ENCODE measurements around the gene LRRC10B.
A peak's percentile ranks its signal among the peaks of the same experiment; 100 is the strongest.

The LRRC10B gene

GRCh38 chr11:61487342-61488025 lies 21.1 kb upstream of the LRRC10B start:
- DNase-seq = no peak

- peak; percentile 89 for DNase-seq
Observed at GRCh38 chr11:61488651-61489291, 19.8 kb upstream of the LRRC10B start.

GRCh38 chr11:61489833-61490721 lies 18.5 kb upstream of the LRRC10B start:
- peak; percentile 80 for DNase-seq

GRCh38 chr11:61491736-61492395 lies 16.7 kb upstream of the LRRC10B start:
- no peak for DNase-seq

GRCh38 chr11:61494381-61494961 lies 14.1 kb upstream of the LRRC10B start:
- no peak for DNase-seq

- peak; percentile 87 for DNase-seq
Observed at GRCh38 chr11:61495801-61496601, 12.5 kb upstream of the LRRC10B start.

GRCh38 chr11:61496602-61497400 lies 11.7 kb upstream of the LRRC10B start:
- DNase-seq = no peak

GRCh38 chr11:61497473-61497872 lies 11.1 kb upstream of the LRRC10B start:
- no peak for DNase-seq

- DNase-seq = no peak
Observed at GRCh38 chr11:61497876-61498275, 10.7 kb upstream of the LRRC10B start.

GRCh38 chr11:61498767-61499341 lies 9.7 kb upstream of the LRRC10B start:
- DNase-seq = no peak

GRCh38 chr11:61499816-61500491 lies 8.6 kb upstream of the LRRC10B start:
- DNase-seq = no peak

- DNase-seq = no peak
Observed at GRCh38 chr11:61502522-61502921, 6.0 kb upstream of the LRRC10B start.

GRCh38 chr11:61503135-61503770 lies 5.3 kb upstream of the LRRC10B start:
- no peak for DNase-seq

GRCh38 chr11:61505106-61505505 lies 3.4 kb upstream of the LRRC10B start:
- no peak for DNase-seq

- no peak for DNase-seq
Observed at GRCh38 chr11:61505640-61506155, 2.9 kb upstream of the LRRC10B start.

GRCh38 chr11:61507012-61507768 lies 1.4 kb upstream of the LRRC10B start:
- DNase-seq = no peak

GRCh38 chr11:61509043-61510029 lies 787 bp downstream of the LRRC10B start:
- DNase-seq = peak; percentile 92
